Uterus (tissue), 2 donors: ENCODE results near the gene ZNF205.

Experiments
- CTCF ChIP-seq, 4 experiments: fragments of 200-600 bp in 2 of 4; fragments of 450-650 bp in 2 of 4; sonication (generic) in 2 of 4; IDR thresholded peaks; one replicate each; pipeline ENCODE4 v1.5.1; 2016 to 2019; ENCODE audit warnings: antibody characterized with exemption in 4 of 4, mild to moderate bottlenecking in 2 of 4, moderate library complexity in 1 of 4
- POLR2A ChIP-seq, 2 donors: fragments of 450-650 bp; IDR thresholded peaks; one replicate each; pipeline ENCODE4 v1.6.1; 2016; ENCODE audit warnings: antibody characterized with exemption in 2 of 2, mild to moderate bottlenecking in 1 of 2, moderate library complexity in 1 of 2

GRCh38 chr16:3158510-3159314 is 46.3 kb downstream of the ZNF205 start:
- TF ChIP-seq CTCF (IDR thresholded peaks at IDR 0.05), result peak in 3 of 4 experiments; percentile 5 to 11 (median 9)
- TF ChIP-seq POLR2A (IDR thresholded peaks at IDR 0.05), result peak; percentile 49 to 65
